ENCODE measurements around the gene TSPAN16.
A peak's percentile ranks its signal among the peaks of the same experiment; 100 is the strongest.

GRCh38 chr19:11288349-11288748 is 7.6 kb upstream of the TSPAN16 start:
- TF ChIP-seq POLR2A (IDR thresholded peaks at IDR 0.05) (no peak), CTCF (IDR thresholded peaks at IDR 0.05) (peak; percentile 33 to 48), POLR2AphosphoS5 (IDR thresholded peaks at IDR 0.05) (no peak), EP300 (IDR thresholded peaks at IDR 0.05) (no peak)

All from suprapubic skin (tissue), 4 donors.